ENCODE measurements around the gene PTBP3.
"Not testable (repeated sequence)": the region's sequence is repeated elsewhere in the genome, so short reads cannot be mapped to it uniquely, and the experiment has no call there.

PTBP3 gene

DNA sequence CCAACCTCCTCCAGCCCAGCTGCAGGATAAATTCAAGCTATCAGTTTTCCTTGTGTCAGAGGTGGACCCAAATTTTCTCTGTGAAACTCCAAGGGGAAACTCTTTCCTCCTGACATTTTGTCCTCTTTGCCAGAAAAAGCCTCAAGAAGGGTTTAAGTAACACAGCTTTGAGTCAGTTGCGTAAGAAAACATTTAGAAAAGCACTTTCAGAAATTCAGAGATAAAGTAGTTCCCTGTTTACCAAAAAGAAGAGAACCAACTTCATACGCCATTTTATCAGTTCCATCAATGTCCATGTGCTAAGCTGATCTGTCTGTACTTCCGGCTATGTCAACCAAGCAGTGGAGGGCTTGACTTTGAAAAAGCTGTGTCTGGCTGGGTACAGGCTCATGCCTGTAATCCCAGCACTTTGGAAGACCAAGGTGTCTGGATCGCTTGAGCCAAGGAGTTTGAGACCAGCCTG lies 138.4 kb downstream of the PTBP3 start:
- no peak for DNase-seq

GRCh38 chr9:112193572-112194288 lies 139.7 kb downstream of the PTBP3 start:
- DNase-seq = no peak

DNA sequence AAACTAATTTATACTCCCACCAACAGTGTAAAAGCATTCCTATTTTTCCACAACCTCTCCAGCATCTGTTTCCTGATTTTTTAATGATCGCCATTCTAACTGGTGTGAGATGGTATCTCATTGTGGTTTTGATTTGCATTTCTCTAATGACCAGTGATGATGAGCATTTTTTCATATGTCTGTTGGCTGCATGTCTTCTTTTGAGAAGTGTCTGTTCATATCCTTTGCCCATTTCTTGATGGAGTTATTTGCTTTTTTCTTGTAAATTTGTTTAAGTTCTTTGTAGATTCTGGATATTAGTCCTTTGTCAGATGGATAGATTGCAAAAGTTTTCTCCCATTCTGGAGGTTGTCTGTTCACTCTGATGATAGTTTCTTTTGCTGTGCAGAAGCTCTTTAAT lies 143.1 kb downstream of the PTBP3 start:
- DNase-seq = not testable (repeated sequence)

DNA sequence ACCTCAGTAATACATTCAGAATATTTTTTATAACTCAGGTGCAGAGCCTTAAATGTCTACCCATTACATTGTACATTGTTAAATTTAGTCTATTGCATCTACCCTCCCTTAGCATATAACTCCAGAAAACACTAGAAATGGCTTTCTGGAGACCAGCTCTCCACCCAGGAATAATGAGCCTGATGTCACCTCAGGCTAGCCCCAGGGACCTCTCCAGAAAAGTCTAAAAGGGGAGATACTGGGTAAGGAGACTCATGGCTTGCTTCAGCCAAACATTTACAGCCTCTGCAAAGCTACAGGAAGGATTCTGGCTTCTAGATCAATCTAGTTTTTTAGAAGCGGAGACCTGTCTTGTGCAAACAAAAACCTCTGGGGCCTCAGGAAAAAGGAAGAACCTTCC lies 144.5 kb downstream of the PTBP3 start:
- DNase-seq = no peak

DNA sequence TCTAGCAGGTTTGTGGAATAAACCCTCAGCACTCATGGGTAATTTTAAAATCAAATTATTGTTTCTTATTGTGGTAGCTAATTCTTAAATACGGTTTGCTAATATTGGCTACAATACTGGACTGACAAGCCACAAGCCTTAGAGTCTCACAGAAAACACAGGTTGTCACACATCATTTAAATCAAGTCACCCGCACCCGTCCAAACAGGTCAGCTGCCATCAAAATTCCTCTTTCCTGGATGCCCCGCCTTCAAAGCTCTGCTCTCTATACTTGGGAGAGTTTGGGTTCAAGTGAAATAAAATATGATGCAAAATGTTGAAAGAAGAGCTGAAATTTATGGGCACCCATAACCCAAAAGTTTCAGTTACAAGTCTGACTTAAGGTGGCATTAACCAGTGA lies 146.0 kb downstream of the PTBP3 start:
- no peak for DNase-seq

DNA sequence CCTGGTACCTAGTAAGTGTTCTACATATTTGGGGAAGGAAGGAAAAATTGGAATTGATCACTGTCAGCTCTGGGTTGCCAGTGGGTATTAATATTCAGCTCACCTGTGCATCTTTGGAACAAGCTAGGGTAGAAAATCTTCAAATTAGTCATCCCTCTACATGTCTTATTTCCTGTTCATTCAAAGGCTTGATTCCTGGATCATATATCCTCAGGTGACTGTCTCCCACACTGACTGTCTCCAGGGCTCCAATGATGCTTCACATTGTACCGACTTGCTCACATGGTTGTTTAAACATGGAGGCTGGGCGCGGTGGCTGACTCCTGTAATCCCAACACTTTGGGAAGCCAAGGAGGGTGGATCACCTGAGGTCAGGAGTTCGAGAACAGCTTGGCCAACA lies 146.7 kb downstream of the PTBP3 start:
- no peak for DNase-seq

GRCh38 chr9:112184946-112185345 lies 148.5 kb downstream of the PTBP3 start:
- no peak for DNase-seq

DNA sequence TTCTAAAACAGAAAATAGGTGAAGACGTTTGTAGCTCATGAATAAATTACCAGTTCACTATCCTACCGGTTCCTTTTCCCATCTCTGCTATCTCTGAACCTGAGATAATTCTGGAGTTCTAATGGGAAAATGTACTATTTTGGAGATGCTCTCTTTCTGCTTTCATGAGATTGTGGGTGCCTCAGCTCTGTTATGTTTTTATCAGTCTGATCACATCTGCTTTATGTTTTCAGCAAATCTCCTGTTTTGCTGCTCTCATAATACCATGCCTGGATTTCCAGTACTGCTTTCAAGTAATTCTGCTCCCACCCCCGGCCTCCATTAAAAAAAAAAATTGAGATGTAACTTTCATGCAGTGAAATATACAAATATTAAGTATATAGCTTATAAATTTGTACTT lies 149.2 kb downstream of the PTBP3 start:
- no peak for DNase-seq

DNA sequence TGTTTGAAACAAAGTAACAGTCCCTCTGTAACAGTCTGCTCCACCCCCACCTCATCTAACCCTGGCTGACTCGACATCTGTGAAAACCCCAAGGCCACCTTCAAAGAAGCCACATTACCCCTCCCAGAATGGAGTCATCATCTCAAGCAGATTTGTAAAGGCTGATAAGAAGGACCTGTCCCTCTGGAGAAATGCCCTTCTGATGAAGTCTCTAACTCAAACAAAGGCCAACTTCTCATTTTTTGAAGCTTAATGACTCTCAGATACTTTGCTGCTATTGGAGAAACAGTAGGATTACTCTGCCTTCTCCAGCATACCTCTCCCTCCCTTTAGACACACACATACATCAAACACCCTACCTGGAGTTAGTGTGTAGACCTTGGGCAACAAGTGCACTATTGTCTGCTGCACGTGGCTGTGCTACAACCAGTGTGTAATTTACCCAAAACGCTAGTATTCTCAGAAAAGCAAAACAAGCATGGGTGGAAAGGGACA lies 153.0 kb downstream of the PTBP3 start:
- no peak for DNase-seq

DNA sequence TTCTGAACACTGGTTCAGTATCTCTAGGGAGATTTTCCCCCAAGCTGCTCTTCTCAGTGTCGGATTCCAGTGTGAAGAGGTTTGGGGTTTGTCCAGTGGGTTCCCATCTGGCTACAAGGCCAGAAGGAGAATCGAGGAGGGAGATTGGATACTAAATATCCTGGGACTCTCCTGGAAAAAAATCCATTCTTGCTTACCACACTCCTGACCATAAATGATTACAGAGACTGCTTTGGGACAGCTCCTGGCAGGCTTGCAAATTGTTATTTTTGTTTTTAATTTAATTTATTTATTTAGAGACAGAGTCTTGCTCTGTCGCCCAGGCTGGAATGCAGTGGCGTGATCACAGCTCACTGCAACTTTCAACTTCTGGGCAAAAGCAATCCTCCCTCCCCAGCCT lies 153.6 kb downstream of the PTBP3 start:
- no peak for DNase-seq

DNA sequence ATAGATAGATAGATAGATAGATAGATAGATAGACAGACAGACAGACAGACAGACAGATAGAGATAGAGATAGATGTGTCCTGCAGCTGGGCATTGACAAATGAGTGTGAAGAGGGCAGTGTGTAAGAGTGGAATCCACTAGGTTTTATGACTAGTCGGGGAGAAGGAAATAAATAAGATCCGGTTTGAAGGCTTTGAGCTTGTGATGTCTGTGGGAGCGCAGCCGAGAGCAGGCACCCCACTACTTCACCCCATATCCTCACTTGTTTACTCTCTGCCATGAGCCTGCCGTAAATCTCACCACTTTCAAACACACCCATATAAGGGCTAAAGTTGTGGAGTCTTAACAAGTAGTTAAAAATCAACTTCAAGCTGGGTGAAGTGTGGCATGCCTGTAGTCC lies 156.9 kb downstream of the PTBP3 start:
- no peak for DNase-seq

- DNase-seq = no peak
Observed at GRCh38 chr9:112175796-112176315, 157.6 kb downstream of the PTBP3 start.

GRCh38 chr9:112174965-112175795 lies 158.2 kb downstream of the PTBP3 start, which contains the start of gene SUSD1:
SUSD1 (minus strand) TSS chr9:112175297; CDS start chr9:112175235, 62 bp downstream.
- no peak for DNase-seq

DNA sequence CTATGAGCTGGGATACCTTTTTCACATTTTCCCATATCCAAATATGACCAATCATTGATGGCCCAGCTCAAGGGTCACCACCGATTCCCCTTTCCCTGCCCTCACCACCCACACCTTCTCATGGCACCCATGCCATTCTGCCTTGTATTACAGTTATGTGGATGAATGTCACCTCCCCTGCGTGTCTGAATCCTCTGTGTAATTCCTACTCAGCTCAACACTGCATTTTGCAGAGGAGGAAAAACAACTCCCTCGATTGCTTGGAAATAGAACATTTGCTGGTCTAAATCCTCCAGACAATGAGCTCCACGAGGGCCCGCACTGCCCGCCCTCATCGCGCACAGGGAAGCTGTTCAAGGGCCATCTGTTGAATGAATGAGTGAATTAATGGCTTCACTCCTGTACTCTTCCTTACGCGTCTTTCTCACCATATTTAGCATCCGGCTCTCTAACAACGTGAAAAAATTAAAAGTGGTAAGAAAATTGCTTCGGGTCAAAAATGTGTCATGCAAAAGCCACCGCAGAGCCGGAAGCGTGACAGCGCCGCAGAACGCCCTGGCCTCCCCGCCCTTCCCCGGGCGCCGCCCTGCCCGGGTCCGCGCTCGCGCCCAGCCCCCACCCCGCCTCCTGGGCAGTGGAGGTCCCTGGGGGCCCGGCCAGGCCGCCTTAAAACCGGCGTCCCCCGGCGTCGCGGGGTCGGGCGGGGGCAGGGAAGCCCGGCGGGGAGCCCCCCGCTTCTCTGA lies 159.0 kb downstream of the PTBP3 start:
- no peak for DNase-seq

DNA sequence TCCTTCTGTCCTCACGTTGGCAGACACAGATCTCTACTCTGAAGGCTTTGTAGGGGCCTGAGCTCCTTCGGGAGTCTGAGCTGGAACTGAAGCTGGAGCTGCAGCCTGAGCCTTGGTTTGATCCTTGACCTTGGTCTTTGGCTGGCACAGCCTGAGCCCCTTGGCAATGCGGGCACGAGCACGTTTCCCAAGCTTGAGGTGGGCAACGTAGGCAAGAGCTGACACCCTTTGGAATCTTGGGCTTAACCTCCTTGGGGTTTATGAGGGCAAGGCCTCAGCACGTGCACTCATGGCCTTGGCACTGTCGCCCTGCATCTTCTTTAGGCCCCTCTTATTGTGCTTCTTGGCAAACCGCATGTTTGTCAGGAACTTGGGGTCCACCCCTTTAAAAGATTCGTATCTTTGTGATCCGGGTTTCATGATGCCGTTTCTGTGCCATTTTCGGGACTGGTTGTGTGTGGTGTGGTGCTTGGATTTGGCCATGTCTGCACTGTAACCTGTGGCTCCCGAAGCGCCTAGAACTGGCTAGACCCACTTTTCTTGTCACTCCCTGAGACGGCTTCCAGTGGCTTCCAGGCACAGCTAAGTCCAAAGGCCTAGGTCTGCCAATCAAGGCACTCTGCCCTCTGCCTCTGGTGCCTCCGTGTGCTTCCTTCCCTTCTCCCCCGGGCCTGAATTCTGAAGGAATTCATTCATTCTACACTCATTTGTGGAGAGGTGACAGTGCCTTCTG lies 159.8 kb downstream of the PTBP3 start:
- no peak for DNase-seq

GRCh38 chr9:112170968-112171367 lies 162.5 kb downstream of the PTBP3 start:
- DNase-seq = no peak

DNA sequence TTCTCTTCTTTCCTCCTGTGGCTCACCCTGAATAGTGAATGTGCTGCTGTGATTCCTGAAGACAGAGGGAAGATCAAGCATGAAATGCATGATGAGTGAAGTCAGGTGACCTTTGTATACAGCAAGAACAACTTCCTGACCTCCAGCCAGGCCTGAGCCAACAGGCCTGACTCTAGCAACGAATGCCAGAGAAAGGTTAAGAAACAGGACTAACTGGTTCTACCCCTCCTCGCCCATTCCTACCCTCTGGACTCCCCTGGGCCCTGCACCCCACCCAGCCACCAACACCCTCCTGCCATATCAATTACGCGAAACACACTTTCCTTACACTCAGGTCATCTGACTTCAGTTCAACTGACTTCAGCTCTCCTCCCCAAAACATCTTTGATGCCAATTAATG lies 163.2 kb downstream of the PTBP3 start:
- DNase-seq = no peak

- DNase-seq = no peak
Observed at GRCh38 chr9:112169368-112169767, 164.1 kb downstream of the PTBP3 start.

DNA sequence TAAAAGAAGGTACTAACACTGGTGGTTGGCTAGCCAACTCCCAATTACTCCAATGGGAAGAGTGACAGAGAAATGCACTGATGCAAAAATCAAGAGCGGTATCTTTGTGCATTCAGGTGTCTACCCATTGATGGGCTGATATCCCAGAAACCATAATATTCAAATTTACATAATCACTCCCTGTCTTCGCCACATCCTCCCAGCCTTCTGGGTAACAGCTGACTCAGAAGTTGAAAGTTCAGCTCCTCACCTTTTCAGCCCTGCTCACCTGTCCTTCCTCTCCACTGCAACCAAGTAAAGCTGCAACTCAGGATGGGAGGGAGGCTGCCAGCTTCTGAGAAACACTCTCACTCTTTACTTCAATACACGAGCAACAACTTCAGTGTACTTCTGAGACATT lies 165.2 kb downstream of the PTBP3 start:
- DNase-seq = no peak
